Loucy (cell line): ENCODE results near the gene PUSL1.

Experiments used
- H2AFZ ChIP-seq: fragments of 200-600 bp; sonication (generic); 2 replicates; pipeline ENCODE4 v1.6.0; 2016; ENCODE audit warnings: antibody characterized with exemption, mild to moderate bottlenecking, low read length, moderate library complexity
- H3F3A ChIP-seq: fragments of 200-600 bp; 2 replicates; pipeline ENCODE4 v1.6.0; 2016; ENCODE audit warnings: antibody characterized with exemption, low read depth, mild to moderate bottlenecking
- H3K27me3 ChIP-seq: fragments of 200-600 bp; sonication (generic); 2 replicates; pipeline ENCODE4 v1.6.1; 2014; ENCODE audit warnings: low read length, mild to moderate bottlenecking; ENCODE audit not compliant: insufficient read depth, poor library complexity, severe bottlenecking
- H3K36me3 ChIP-seq: fragments of 200-600 bp; sonication (generic); 2 replicates; pipeline ENCODE4 v1.6.1; 2016; ENCODE audit warnings: low read length; ENCODE audit not compliant: insufficient read depth
- H3K4me1 ChIP-seq: fragments of 200-600 bp; sonication (generic); 2 replicates; pipeline ENCODE4 v1.5.1; 2014; ENCODE audit warnings: low read length, mild to moderate bottlenecking; ENCODE audit not compliant: insufficient read depth, poor library complexity, severe bottlenecking
- H3K4me2 ChIP-seq: fragments of 200-600 bp; sonication (generic); 2 replicates; pipeline ENCODE4 v1.6.0; 2014; ENCODE audit warnings: antibody characterized with exemption, low read length, low read depth, mild to moderate bottlenecking; ENCODE audit not compliant: poor library complexity, severe bottlenecking
- H3K4me3 ChIP-seq: fragments of 200-600 bp; sonication (generic); 2 replicates; pipeline ENCODE4 v1.5.1; 2014; ENCODE audit warnings: low read length, mild to moderate bottlenecking, mixed read lengths; ENCODE audit not compliant: poor library complexity, severe bottlenecking
- H3K79me2 ChIP-seq: fragments of 200-600 bp; sonication (generic); 2 replicates; pipeline ENCODE4 v1.6.1; 2014; ENCODE audit warnings: low read length; ENCODE audit not compliant: insufficient read depth
- H3K9ac ChIP-seq: fragments of 200-600 bp; sonication (generic); 2 replicates; pipeline ENCODE4 v1.6.0; 2014; ENCODE audit warnings: mild to moderate bottlenecking, low read depth, low read length, moderate library complexity; ENCODE audit not compliant: poor library complexity, severe bottlenecking
- H3K9me2 ChIP-seq: fragments of 200-600 bp; sonication (generic); replicated peaks from 2 replicates; pipeline ENCODE4 v1.6.1; 2016; ENCODE audit warnings: low read depth, low read length, mixed read lengths
- H3K9me3 ChIP-seq: fragments of 200-600 bp; sonication (generic); 2 replicates; pipeline ENCODE4 v1.6.1; 2014; ENCODE audit warnings: mild to moderate bottlenecking, antibody characterized with exemption, low read length, low read depth; ENCODE audit not compliant: insufficient read depth
- H4K20me1 ChIP-seq: fragments of 200-600 bp; sonication (generic); 2 replicates; pipeline ENCODE4 v1.6.0; 2014; ENCODE audit warnings: antibody characterized with exemption, low read length, mild to moderate bottlenecking; ENCODE audit not compliant: insufficient read depth, poor library complexity, severe bottlenecking
- CTCF ChIP-seq: fragments of 200-600 bp; sonication (generic); conservative IDR thresholded peaks from 2 replicates; pipeline ENCODE4 v1.5.1; 2014; ENCODE audit warnings: mild to moderate bottlenecking, antibody characterized with exemption, low read length
- EZH2phosphoT487 ChIP-seq: fragments of 200-600 bp; IDR thresholded peaks from 2 replicates; pipeline ENCODE4 v1.6.1; 2018; ENCODE audit warnings: antibody characterized with exemption, mild to moderate bottlenecking, moderate library complexity, borderline replicate concordance

Gene PUSL1

DNA sequence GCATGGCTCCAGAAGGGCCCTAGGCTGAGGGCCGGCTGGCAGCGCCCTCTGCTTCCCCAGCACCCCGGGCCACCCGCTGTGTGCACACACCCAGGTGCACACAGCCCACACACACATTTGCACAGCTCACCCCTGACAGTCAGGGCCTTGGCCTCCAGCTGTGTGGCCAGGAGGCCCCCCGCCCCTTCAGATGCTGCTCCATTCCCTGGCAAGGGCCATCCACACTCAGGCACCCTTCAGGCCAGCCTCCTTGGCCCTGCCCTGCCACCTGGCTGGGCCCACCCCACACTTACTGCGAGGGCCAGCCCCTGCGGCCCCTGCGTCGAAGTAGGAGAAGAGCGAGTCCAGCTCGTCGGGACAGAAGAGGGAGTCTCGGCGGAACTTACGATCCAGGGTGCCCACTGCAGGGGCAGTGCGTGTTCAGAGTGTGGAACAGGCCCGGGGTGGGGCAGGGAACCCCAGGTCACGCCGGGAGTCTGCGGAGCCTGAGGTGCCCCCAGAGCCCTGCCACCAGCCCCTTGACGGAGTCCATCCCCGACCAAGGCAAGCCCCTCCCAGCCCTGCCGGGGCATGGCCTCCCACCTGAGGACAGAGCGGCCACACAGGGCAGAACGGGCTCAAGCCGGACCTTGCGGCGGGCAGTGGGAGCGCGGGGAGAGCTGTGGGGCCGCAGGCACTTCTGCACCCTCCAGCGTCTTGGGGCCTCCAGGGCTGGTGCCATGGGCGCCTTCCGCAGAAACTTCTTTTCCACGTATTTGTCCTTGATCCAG is 13.1 kb upstream of the PUSL1 start:
- H3K27me3 ChIP-seq, result no peaks in the 10 kb centered on the region
- H3K4me2 ChIP-seq, result no peak overlapping the region
- no peaks in the 10 kb centered on the region for H3K9me3 ChIP-seq
- H3F3A ChIP-seq, result no peaks in the 10 kb centered on the region
- no peaks in the 10 kb centered on the region for H3K4me1 ChIP-seq
- H3K36me3 ChIP-seq, result no peaks in the 10 kb centered on the region
- no peaks in the 10 kb centered on the region for H3K79me2 ChIP-seq
- no peaks in the 10 kb centered on the region for H3K9me2 ChIP-seq
- H4K20me1 ChIP-seq, result no peaks in the 10 kb centered on the region
- H2AFZ ChIP-seq, result no peak overlapping the region
- TF ChIP-seq CTCF (no peak), EZH2phosphoT487 (no peak)
- no peak overlapping the region for H3K9ac ChIP-seq
- H3K4me3 ChIP-seq, result no peak overlapping the region

GRCh38 chr1:1296070-1297061 is 12.0 kb upstream of the PUSL1 start:
- Histone ChIP-seq H3K79me2 (no peaks in the 10 kb centered on the region), H3K36me3 (no peaks in the 10 kb centered on the region), H3K9ac (no peak overlapping the region), H3K9me2 (no peaks in the 10 kb centered on the region), H3K27me3 (no peaks in the 10 kb centered on the region), H3K4me3 (no peak overlapping the region), H3F3A (no peaks in the 10 kb centered on the region), H4K20me1 (no peaks in the 10 kb centered on the region), H3K9me3 (no peaks in the 10 kb centered on the region), H2AFZ (no peak overlapping the region), H3K4me2 (no peak overlapping the region), H3K4me1 (no peaks in the 10 kb centered on the region)
- TF ChIP-seq EZH2phosphoT487, result no peak
- no peak for TF ChIP-seq CTCF

DNA sequence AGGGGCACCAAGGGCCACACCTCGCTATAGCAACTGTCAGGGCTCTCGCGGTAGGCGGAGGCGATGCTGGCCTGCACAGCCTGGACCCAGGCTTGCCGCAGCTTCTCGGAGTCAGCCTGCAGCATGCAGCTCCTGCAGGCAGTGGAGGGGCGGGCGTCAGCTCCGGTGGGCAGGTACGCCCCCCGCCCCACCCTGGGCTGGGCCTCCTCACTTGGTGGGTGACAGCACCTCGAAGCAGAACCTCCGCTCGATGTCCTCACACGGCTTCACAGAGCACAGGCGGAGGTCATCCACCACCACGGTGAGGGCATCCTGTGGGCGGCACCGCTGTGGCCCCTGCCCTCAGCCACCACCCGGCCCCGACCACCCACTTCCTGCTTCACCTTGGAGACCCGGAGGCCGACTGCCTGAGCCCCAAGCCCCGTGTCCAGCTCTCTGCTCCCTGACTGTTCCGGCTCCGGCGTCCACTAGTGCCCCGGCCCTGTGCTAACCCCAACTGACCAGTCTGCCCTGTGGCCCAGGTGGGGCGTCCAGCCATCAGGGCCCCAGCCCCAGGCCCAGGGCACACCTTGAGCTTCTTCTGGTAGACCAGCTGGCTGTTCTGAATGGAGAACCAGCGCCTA is 10.5 kb upstream of the PUSL1 start:
- Histone ChIP-seq H3K79me2 (no peaks in the 10 kb centered on the region), H3K9ac (no peak overlapping the region), H3K9me2 (no peaks in the 10 kb centered on the region), H3F3A (no peaks in the 10 kb centered on the region), H3K4me1 (no peaks in the 10 kb centered on the region), H4K20me1 (peaks cover 4% of the 10 kb centered on the region), H3K4me3 (no peak overlapping the region), H3K9me3 (no peaks in the 10 kb centered on the region), H3K36me3 (no peaks in the 10 kb centered on the region), H3K4me2 (no peak overlapping the region), H3K27me3 (no peaks in the 10 kb centered on the region), H2AFZ (no peak overlapping the region)
- no peak for TF ChIP-seq EZH2phosphoT487
- TF ChIP-seq CTCF, result no peak
